Measurements from ENCODE around the gene PHF21A.

DNA sequence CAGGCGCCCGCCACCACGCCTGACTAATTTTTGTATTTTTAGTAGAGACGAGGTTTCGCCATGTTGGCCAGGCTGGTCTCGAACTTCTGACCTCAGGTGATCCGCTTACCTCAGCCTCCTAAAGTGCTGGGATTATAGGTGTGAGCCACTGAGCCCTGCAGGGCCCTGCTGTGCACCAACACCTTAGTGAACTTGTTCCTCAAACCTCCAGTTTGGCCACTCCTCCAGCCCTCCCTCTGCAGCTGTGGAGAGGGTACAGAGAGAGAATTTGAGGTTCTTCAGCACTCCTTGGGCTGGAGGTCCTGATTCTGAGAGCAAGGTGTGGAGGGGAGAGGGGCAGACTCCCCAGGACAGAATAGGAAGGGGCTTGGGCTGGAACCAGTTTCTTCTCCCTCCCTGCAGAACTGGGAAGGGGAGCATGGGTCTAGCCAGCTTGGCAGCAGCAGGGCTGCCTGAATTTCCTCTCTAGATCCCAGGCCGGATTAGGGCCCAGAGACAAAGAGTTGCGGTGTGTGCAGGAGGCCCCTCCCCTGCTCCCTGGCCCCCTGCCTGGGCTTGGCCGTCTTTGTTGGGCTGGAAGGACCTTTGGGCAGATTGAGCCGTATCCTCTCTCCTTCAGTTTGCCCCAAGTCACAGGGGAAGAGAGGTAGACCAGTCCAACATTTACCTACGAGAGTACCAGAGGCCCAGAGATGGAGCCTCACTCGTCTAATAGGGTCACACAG is 201.3 kb downstream of the PHF21A start:
- TF ChIP-seq, protein P1, sequence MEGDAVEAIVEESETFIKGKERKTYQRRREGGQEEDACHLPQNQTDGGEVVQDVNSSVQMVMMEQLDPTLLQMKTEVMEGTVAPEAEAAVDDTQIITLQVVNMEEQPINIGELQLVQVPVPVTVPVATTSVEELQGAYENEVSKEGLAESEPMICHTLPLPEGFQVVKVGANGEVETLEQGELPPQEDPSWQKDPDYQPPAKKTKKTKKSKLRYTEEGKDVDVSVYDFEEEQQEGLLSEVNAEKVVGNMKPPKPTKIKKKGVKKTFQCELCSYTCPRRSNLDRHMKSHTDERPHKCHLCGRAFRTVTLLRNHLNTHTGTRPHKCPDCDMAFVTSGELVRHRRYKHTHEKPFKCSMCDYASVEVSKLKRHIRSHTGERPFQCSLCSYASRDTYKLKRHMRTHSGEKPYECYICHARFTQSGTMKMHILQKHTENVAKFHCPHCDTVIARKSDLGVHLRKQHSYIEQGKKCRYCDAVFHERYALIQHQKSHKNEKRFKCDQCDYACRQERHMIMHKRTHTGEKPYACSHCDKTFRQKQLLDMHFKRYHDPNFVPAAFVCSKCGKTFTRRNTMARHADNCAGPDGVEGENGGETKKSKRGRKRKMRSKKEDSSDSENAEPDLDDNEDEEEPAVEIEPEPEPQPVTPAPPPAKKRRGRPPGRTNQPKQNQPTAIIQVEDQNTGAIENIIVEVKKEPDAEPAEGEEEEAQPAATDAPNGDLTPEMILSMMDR (IDR thresholded peaks at IDR 0.05; ENCODE audit: low read depth, low read length, missing input control) = no peak
- TF ChIP-seq GABPA (IDR thresholded peaks at IDR 0.05 in 1 of 2, conservative IDR thresholded peaks at IDR 0.05 in 1 of 2) = no peak
- TF ChIP-seq SP1 (IDR thresholded peaks at IDR 0.05) = no peak
- TF ChIP-seq RAD21 (IDR thresholded peaks at IDR 0.05) = no peak
- TF ChIP-seq TAF1 (conservative IDR thresholded peaks at IDR 0.05) = no peak
- TF ChIP-seq, protein P2, sequence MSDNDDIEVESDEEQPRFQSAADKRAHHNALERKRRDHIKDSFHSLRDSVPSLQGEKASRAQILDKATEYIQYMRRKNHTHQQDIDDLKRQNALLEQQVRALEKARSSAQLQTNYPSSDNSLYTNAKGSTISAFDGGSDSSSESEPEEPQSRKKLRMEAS (IDR thresholded peaks at IDR 0.05) = no peak
